Kidney (tissue), 14 donors: ENCODE data around the gene STK25. TPM values are rescaled to one million over a fixed set of nuclear protein-coding genes. Genes with fewer than 3 reads are reported as not detected.

Experiments
- DNase-seq, 5 donors: peaks; one replicate each; pipeline ENCODE4 v3.0.0-alpha.2; 2013 to 2020
- FAIRE-seq: peaks from 2 replicates; lab custom pipeline; 2012; peaks lifted over from hg19 to GRCh38; lab: Jason Lieb, UNC
- H3K27ac ChIP-seq, 2 donors: one replicate each; pipeline ENCODE4 v1.7.0; 2013; ENCODE audit warnings: low read depth in 2 of 2, low read length in 2 of 2, inconsistent platforms in 1 of 2
- H3K27me3 ChIP-seq: one replicate; pipeline ENCODE4 v1.7.1; 2013; ENCODE audit warnings: low read length, inconsistent platforms; ENCODE audit not compliant: control insufficient read depth, insufficient read depth
- H3K36me3 ChIP-seq, 3 donors: one replicate each; pipeline versions ENCODE4 v1.7.0 to v1.7.1; 2013; ENCODE audit warnings: low read length in 3 of 3, control low read depth in 1 of 3, inconsistent platforms in 1 of 3; ENCODE audit not compliant: insufficient read depth in 3 of 3, control insufficient read depth in 2 of 3
- H3K4me1 ChIP-seq, 3 donors: one replicate each; pipeline versions ENCODE4 v1.7.0 to v1.7.1; 2013; ENCODE audit warnings: low read length in 3 of 3, inconsistent platforms in 1 of 3, low read depth in 1 of 3; ENCODE audit not compliant: control insufficient read depth in 2 of 3, insufficient read depth in 2 of 3
- H3K4me3 ChIP-seq, 3 donors: one replicate each; pipeline versions ENCODE4 v1.7.0 to v1.8.1; 2013; ENCODE audit warnings: low read length in 3 of 3, control low read depth in 1 of 3, inconsistent platforms in 1 of 3
- H3K9ac ChIP-seq, 3 donors: one replicate each; pipeline versions ENCODE4 v1.7.0 to v1.7.1; 2013; ENCODE audit warnings: low read length in 3 of 3, control low read depth in 1 of 3, inconsistent platforms in 1 of 3
- H3K9me3 ChIP-seq, 3 donors: one replicate each; pipeline versions ENCODE4 v1.7.0 to v1.7.1; 2013; ENCODE audit warnings: low read length in 3 of 3, control low read depth in 1 of 3, inconsistent platforms in 1 of 3; ENCODE audit not compliant: control insufficient read depth in 2 of 3, insufficient read depth in 1 of 3
- CTCF ChIP-seq: IDR thresholded peaks from 3 replicates; pipeline ENCODE4 v1.5.1; 2012; ENCODE audit warnings: mild to moderate bottlenecking, moderate library complexity, borderline replicate concordance; ENCODE audit not compliant: insufficient read depth; ENCODE audit errors: extremely low read depth
- intact Hi-C: fragments of 100-400 bp; cut with DNase I; formaldehyde crosslinking; loops from one replicate; pipeline ENCODE4 v1.11.1; 2022
- polyA plus RNA-seq: library from polyadenylated mRNA; stranded (reverse); fragments of 350-450 nt; fragmentation: Illumina TruSeq; extraction: RNeasy Lipid Tissue Mini Kit (QIAGEN cat#74804); gene quantifications from one replicate; pipeline ENCODE4 v1.2.3, GENCODE V29; 2014; ENCODE audit warnings: low read depth, low replicate concordance; ENCODE audit not compliant: insufficient read depth
- total RNA-seq: library from RNA; stranded (reverse); fragmentation: NEBNext Ultra II Directional; extraction: Animal tissue kit (Norgen Biotek cat#: 25700); gene quantifications from one replicate; pipeline ENCODE4 v1.2.1, GENCODE V29; 2021
- donor health status: control.
- donor health status: control.
- donor health status: control.
- donor health status: control.
- donor health status: control.
- donor health status: DM: yes; HTN: yes; CAD: no.
- donor health status: Normal renal cell carcinoma (clear cell type).

The STK25 gene
- total and polyA plus RNA-seq, 2 donors from 2014 or later: 119 to 151 TPM

- no peak overlapping the region for H3K4me3 ChIP-seq
- H3K4me1 ChIP-seq: no peaks in the 10 kb centered on the region
- FAIRE-seq: no peak
- no peak for DNase-seq
- no peak overlapping the region for H3K27ac ChIP-seq
- peaks cover 0 to 5% (median 0%) of the 10 kb centered on the region in 3 donors for H3K36me3 ChIP-seq
- intact Hi-C loops: no loop called here
- H3K27me3 ChIP-seq: no peaks in the 10 kb centered on the region
- no peak for TF ChIP-seq CTCF
- H3K9ac ChIP-seq: no peak overlapping the region
- H3K9me3 ChIP-seq: no peaks in the 10 kb centered on the region
Observed at GRCh38 chr2:241483305-241483704, 25.1 kb downstream of the STK25 start.

GRCh38 chr2:241482126-241482955 lies 26.0 kb downstream of the STK25 start:
- no peak for FAIRE-seq
- H3K9me3 ChIP-seq: no peaks in the 10 kb centered on the region
- H3K36me3 ChIP-seq: peaks cover 0 to 6% (median 1%) of the 10 kb centered on the region in 3 donors
- DNase-seq: no peak
- H3K4me1 ChIP-seq: no peaks in the 10 kb centered on the region
- no peak overlapping the region for H3K4me3 ChIP-seq
- no peak overlapping the region for H3K9ac ChIP-seq
- H3K27me3 ChIP-seq: no peaks in the 10 kb centered on the region
- TF ChIP-seq CTCF: no peak
- intact Hi-C loops: no loop called here
- no peak overlapping the region for H3K27ac ChIP-seq

GRCh38 chr2:241481687-241482086 lies 26.7 kb downstream of the STK25 start:
- H3K9ac ChIP-seq: no peak overlapping the region
- intact Hi-C loops: no loop called here
- no peak overlapping the region for H3K4me3 ChIP-seq
- H3K36me3 ChIP-seq: peaks cover 0 to 6% (median 2%) of the 10 kb centered on the region in 3 donors
- H3K4me1 ChIP-seq: no peaks in the 10 kb centered on the region
- no peaks in the 10 kb centered on the region for H3K27me3 ChIP-seq
- DNase-seq (no peak), FAIRE-seq (no peak)
- no peak for TF ChIP-seq CTCF
- H3K27ac ChIP-seq: no peak overlapping the region
- no peaks in the 10 kb centered on the region for H3K9me3 ChIP-seq
